MM.1S (cell line): ENCODE data around the gene GPR82.

Experiments
- CTCF ChIP-seq: fragments of 300-600 bp; sonication (generic); IDR thresholded peaks from 2 replicates; pipeline ENCODE4 v1.5.1; 2016; ENCODE audit warnings: antibody characterized with exemption, low read length, mixed read lengths
- EZH2 ChIP-seq: fragments of 300-600 bp; sonication (generic); optimal IDR thresholded peaks from 2 replicates; pipeline ENCODE3; 2017; ENCODE audit warnings: low read depth, mild to moderate bottlenecking, antibody characterized with exemption, low read length, mixed read lengths

GRCh38 chrX:41722214-41722613 lies 1.8 kb upstream of the GPR82 start:
- TF ChIP-seq EZH2, result no peak
- TF ChIP-seq CTCF, result no peak
